SK-N-SH (cell line): ENCODE measurements around the gene PCED1B. TPM values are rescaled to one million over a fixed set of nuclear protein-coding genes. Genes with fewer than 3 reads are reported as not detected.

Experiments
- CTCF ChIA-PET: fragments of 300-600, 350-600 bp; formaldehyde crosslinking; extraction: SDS; loops from one replicate; lab custom pipeline; 2021; lab: Yijun Ruan, JAX
- POLR2A ChIA-PET: fragments of 350-600 bp; sonication (Branson Sonifier 250); formaldehyde crosslinking; extraction: SDS; loops from one replicate; lab custom pipeline; 2020; ENCODE audit warnings: antibody characterized with exemption, inconsistent platforms; lab: Yijun Ruan, JAX
- DNase-seq: peaks from one replicate; pipeline ENCODE4 v3.0.0; 2012
- H2AFZ ChIP-seq: fragments of 200-600 bp; sonication (generic); 2 replicates; pipeline ENCODE4 v1.8.1; 2016; ENCODE audit warnings: antibody characterized with exemption, mild to moderate bottlenecking, low read depth
- H3F3A ChIP-seq: fragments of 200-600 bp; sonication (generic); replicated peaks from 2 replicates; pipeline ENCODE3; 2016; ENCODE audit warnings: antibody characterized with exemption, mild to moderate bottlenecking; ENCODE audit not compliant: insufficient read depth
- H3K27ac ChIP-seq, 2 experiments: fragments of 200-500 bp in 1 of 2; fragments of 200-600 bp in 1 of 2; sonication (Bioruptor generic) in 1 of 2; sonication (generic), shearing (Covaris generic) in 1 of 2; 2 replicates each; pipeline versions ENCODE4 v1.5.1 to v1.6.1; 2014 to 2016; ENCODE audit warnings: low read depth in 2 of 2, inconsistent platforms in 1 of 2, low read length in 1 of 2, mild to moderate bottlenecking in 1 of 2, mixed read lengths in 1 of 2
- H3K27me3 ChIP-seq: fragments of 200-600 bp; sonication (generic), shearing (Covaris generic); 2 replicates; pipeline ENCODE4 v1.6.1; 2016; ENCODE audit warnings: mixed run types; ENCODE audit not compliant: insufficient read depth
- H3K36me3 ChIP-seq, 2 experiments: fragments of 200-500 bp in 1 of 2; fragments of 200-600 bp in 1 of 2; sonication (Bioruptor generic) in 1 of 2; sonication (generic) in 1 of 2; replicated peaks in 1 of 2; 2 replicates each; pipeline versions ENCODE3 to v1.5.1; 2014 to 2016; ENCODE audit warnings: low read length in 1 of 2, mild to moderate bottlenecking in 1 of 2; ENCODE audit not compliant: insufficient read depth in 2 of 2, control insufficient read depth in 1 of 2
- H3K4me1 ChIP-seq, 2 experiments: fragments of 200-500 bp in 1 of 2; fragments of 200-600 bp in 1 of 2; sonication (Bioruptor generic) in 1 of 2; sonication (generic), shearing (Covaris generic) in 1 of 2; 2 replicates each; pipeline versions ENCODE4 v1.5.1 to v1.6.1; 2014 to 2016; ENCODE audit warnings: low read depth in 1 of 2, low read length in 1 of 2, mixed run types in 1 of 2; ENCODE audit not compliant: insufficient read depth in 2 of 2, control insufficient read depth in 1 of 2
- H3K4me2 ChIP-seq: fragments of 200-600 bp; sonication (generic), shearing (Covaris generic); 2 replicates; pipeline ENCODE4 v1.6.1; 2017; ENCODE audit warnings: mixed run types
- H3K4me3 ChIP-seq, 2 experiments: fragments of 200-500 bp in 1 of 2; fragments of 200-600 bp in 1 of 2; sonication (Bioruptor generic) in 1 of 2; sonication (generic), shearing (Covaris generic) in 1 of 2; 2 replicates each; pipeline versions ENCODE4 v1.5.1 to v1.8.1; 2014 to 2016; ENCODE audit warnings: low read depth in 2 of 2, inconsistent platforms in 1 of 2, low read length in 1 of 2, mild to moderate bottlenecking in 1 of 2, mixed read lengths in 1 of 2, moderate library complexity in 1 of 2
- H3K79me2 ChIP-seq: fragments of 200-600 bp; sonication (generic); 2 replicates; pipeline ENCODE4 v1.8.1; 2017; ENCODE audit warnings: mild to moderate bottlenecking; ENCODE audit not compliant: insufficient read depth
- H3K9ac ChIP-seq: fragments of 200-600 bp; sonication (generic); 2 replicates; pipeline ENCODE4 v1.6.1; 2017; ENCODE audit warnings: mixed run types
- H3K9me2 ChIP-seq: fragments of 200-600 bp; sonication (generic); 2 replicates; pipeline ENCODE4 v1.6.1; 2017; ENCODE audit warnings: mixed run types
- H3K9me3 ChIP-seq: fragments of 200-600 bp; sonication (generic); 2 replicates; pipeline ENCODE4 v1.6.1; 2017; ENCODE audit warnings: mixed run types, mild to moderate bottlenecking, moderate library complexity
- H4K20me1 ChIP-seq: fragments of 200-600 bp; sonication (generic); 2 replicates; pipeline ENCODE4 v1.6.1; 2017; ENCODE audit warnings: mild to moderate bottlenecking, mixed run types; ENCODE audit not compliant: insufficient read depth
- CHD2 ChIP-seq: fragments of 150-350 bp; IDR thresholded peaks from 2 replicates; pipeline ENCODE4 v1.6.1; 2018; ENCODE audit warnings: low read length; ENCODE audit not compliant: partially characterized antibody
- EP300 ChIP-seq, 2 experiments: IDR thresholded peaks; 2 replicates each; pipeline versions ENCODE4 v1.4.0 to v1.6.1; 2012; ENCODE audit warnings: borderline replicate concordance in 1 of 2, low read depth in 1 of 2, low read length in 1 of 2
- FOXJ3 ChIP-seq: sonication (generic); formaldehyde crosslinking; IDR thresholded peaks from 2 replicates; pipeline ENCODE4 v1.5.1; 2020; ENCODE audit warnings: mild to moderate bottlenecking, missing genetic modification reagents
- FOXM1 ChIP-seq: IDR thresholded peaks from 2 replicates; pipeline ENCODE4 v1.4.0; 2012; ENCODE audit warnings: low read depth, mild to moderate bottlenecking
- GABPA ChIP-seq: IDR thresholded peaks from 2 replicates; pipeline ENCODE4 v1.4.0; 2012; ENCODE audit warnings: low read depth, mild to moderate bottlenecking
- GATA2 ChIP-seq: sonication (generic); formaldehyde crosslinking; IDR thresholded peaks from 2 replicates; pipeline ENCODE4 v1.5.0; 2020; ENCODE audit warnings: mild to moderate bottlenecking, missing genetic modification reagents
- JUND ChIP-seq: IDR thresholded peaks from 2 replicates; pipeline ENCODE4 v1.4.0; 2012
- MEF2A ChIP-seq: IDR thresholded peaks from 2 replicates; pipeline ENCODE4 v1.4.0; 2012; ENCODE audit warnings: low read depth, borderline replicate concordance
- NFIC ChIP-seq: IDR thresholded peaks from 2 replicates; pipeline ENCODE4 v1.4.0; 2012; ENCODE audit warnings: borderline replicate concordance
- POLR2AphosphoS5 ChIP-seq: IDR thresholded peaks from 2 replicates; pipeline ENCODE4 v1.6.1; 2012; ENCODE audit warnings: low read depth, low read length
- RAD21 ChIP-seq: IDR thresholded peaks from 2 replicates; pipeline ENCODE4 v1.6.1; 2012; ENCODE audit warnings: mild to moderate bottlenecking, low read length
- RCOR1 ChIP-seq: fragments of 150-350 bp; IDR thresholded peaks from 2 replicates; pipeline ENCODE4 v1.6.1; 2017; ENCODE audit warnings: antibody characterized with exemption, low read length
- RXRA ChIP-seq: IDR thresholded peaks from 2 replicates; pipeline ENCODE4 v1.4.0; 2012; ENCODE audit warnings: low read depth, mild to moderate bottlenecking, borderline replicate concordance
- SIN3A ChIP-seq: IDR thresholded peaks from 2 replicates; pipeline ENCODE4 v1.6.1; 2012; ENCODE audit warnings: low read depth, mild to moderate bottlenecking, low read length, moderate library complexity, borderline replicate concordance
- SMC3 ChIP-seq: IDR thresholded peaks from 2 replicates; pipeline ENCODE4 v1.6.1; 2012; ENCODE audit warnings: low read depth, low read length, improper control_type of control experiment
- whole genome bisulfite sequencing: methylation state at CpG from one replicate; pipeline ENCODE4 v1.1.6; 2017; ENCODE audit warnings: low lambda C conversion rate; 5-methylcytosine and 5-hydroxymethylcytosine counted together
- polyA plus RNA-seq, 3 experiments: library from polyadenylated mRNA; depleted of rRNA; stranded (reverse); fragments of >200 nt; gene quantifications; 2 replicates each; pipeline ENCODE4 v1.2.3, GENCODE V29; 2012
- small RNA-seq, 7 experiments: library from RNA; depleted of rRNA; stranded (forward); fragments of <200 nt; gene quantifications; one replicate each; pipeline ENCODE3, GENCODE V24; 2012
- TF ChIP-seq, protein P1 (sequence below): IDR thresholded peaks from 2 replicates; pipeline ENCODE4 v1.4.0; 2012; ENCODE audit warnings: low read depth, borderline replicate concordance
- TF ChIP-seq, protein P2 (sequence below): IDR thresholded peaks from 2 replicates; pipeline ENCODE4; 2012
- TF ChIP-seq, protein P3 (sequence below): IDR thresholded peaks from 2 replicates; pipeline ENCODE4 v1.6.1; 2012; ENCODE audit warnings: mild to moderate bottlenecking, low read depth, low read length, moderate library complexity
- TF ChIP-seq, protein P4 (sequence below): fragments of 150-350 bp; IDR thresholded peaks from 2 replicates; pipeline ENCODE4 v1.6.1; 2017; ENCODE audit warnings: antibody characterized with exemption, low read length, low read depth, borderline replicate concordance

The PCED1B gene
- polyA plus RNA-seq, 1 of the 3 experiments (the other 2 are of a cell fraction), result 0.21 TPM

DNA sequence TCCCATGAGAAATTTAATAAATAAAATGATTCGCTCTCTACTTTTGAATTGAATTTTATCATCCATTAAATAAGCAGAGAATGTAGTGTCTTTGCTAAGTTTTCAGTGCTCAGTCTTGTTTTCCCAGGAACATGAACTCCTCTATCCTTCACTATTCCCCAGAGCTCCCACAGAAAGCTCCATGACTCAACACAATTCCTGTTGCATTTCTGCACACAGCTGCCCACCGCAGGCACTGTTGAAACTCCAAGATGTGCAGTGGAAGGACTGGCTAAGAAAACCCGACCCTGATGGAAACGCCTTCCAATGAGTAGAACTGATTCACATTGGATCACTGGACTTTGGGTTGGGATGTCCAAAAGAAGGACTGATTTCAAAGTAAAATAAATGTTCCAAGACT, 202.8 kb downstream of the PCED1B start:
- Histone ChIP-seq H3K9me2 (no peaks in the 10 kb centered on the region), H3K9me3 (no peaks in the 10 kb centered on the region), H2AFZ (no peak overlapping the region), H3K79me2 (no peaks in the 10 kb centered on the region), H3K4me1 (no peaks in the 10 kb centered on the region), H3K27ac (peak overlapping the region in 1 of 2 experiments; percentile 70; a peak in 2 of 4 replicates), H3K27me3 (peaks cover 6% of the 10 kb centered on the region; the same call in 1 of the 2 replicates), H3K4me2 (0 out of 2 replicates have a peak overlapping the region, but pooled peaks have one; percentile 19), H4K20me1 (no peaks in the 10 kb centered on the region), H3F3A (peaks cover 3% of the 10 kb centered on the region), H3K9ac (no peak overlapping the region; the same call in 1 of the 2 replicates), H3K36me3 (no peaks in the 10 kb centered on the region), H3K4me3 (no peak overlapping the region)
- ChIA-PET CTCF (no interaction called here), POLR2A (no interaction called here)
- TF ChIP-seq FOXJ3 (CRISPR knock-in tag) (no peak), GATA2 (CRISPR knock-in tag) (no peak), SIN3A (no peak), RAD21 (no peak), FOXM1 (no peak), JUND (no peak), GABPA (no peak), SMC3 (no peak), CHD2 (no peak), POLR2AphosphoS5 (no peak), RCOR1 (no peak), NFIC (no peak), RXRA (no peak), MEF2A (no peak), EP300 (IDR thresholded peaks at IDR 0.05; ENCODE audit: borderline replicate concordance in 1 of 2, low read depth in 1 of 2, low read length in 1 of 2) (no peak)
- TF ChIP-seq, protein P1, sequence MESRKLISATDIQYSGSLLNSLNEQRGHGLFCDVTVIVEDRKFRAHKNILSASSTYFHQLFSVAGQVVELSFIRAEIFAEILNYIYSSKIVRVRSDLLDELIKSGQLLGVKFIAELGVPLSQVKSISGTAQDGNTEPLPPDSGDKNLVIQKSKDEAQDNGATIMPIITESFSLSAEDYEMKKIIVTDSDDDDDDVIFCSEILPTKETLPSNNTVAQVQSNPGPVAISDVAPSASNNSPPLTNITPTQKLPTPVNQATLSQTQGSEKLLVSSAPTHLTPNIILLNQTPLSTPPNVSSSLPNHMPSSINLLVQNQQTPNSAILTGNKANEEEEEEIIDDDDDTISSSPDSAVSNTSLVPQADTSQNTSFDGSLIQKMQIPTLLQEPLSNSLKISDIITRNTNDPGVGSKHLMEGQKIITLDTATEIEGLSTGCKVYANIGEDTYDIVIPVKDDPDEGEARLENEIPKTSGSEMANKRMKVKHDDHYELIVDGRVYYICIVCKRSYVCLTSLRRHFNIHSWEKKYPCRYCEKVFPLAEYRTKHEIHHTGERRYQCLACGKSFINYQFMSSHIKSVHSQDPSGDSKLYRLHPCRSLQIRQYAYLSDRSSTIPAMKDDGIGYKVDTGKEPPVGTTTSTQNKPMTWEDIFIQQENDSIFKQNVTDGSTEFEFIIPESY, result no peak
- TF ChIP-seq, protein P2, sequence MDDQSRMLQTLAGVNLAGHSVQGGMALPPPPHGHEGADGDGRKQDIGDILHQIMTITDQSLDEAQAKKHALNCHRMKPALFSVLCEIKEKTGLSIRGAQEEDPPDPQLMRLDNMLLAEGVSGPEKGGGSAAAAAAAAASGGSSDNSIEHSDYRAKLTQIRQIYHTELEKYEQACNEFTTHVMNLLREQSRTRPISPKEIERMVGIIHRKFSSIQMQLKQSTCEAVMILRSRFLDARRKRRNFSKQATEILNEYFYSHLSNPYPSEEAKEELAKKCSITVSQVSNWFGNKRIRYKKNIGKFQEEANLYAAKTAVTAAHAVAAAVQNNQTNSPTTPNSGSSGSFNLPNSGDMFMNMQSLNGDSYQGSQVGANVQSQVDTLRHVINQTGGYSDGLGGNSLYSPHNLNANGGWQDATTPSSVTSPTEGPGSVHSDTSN, result no peak
- TF ChIP-seq, protein P3, sequence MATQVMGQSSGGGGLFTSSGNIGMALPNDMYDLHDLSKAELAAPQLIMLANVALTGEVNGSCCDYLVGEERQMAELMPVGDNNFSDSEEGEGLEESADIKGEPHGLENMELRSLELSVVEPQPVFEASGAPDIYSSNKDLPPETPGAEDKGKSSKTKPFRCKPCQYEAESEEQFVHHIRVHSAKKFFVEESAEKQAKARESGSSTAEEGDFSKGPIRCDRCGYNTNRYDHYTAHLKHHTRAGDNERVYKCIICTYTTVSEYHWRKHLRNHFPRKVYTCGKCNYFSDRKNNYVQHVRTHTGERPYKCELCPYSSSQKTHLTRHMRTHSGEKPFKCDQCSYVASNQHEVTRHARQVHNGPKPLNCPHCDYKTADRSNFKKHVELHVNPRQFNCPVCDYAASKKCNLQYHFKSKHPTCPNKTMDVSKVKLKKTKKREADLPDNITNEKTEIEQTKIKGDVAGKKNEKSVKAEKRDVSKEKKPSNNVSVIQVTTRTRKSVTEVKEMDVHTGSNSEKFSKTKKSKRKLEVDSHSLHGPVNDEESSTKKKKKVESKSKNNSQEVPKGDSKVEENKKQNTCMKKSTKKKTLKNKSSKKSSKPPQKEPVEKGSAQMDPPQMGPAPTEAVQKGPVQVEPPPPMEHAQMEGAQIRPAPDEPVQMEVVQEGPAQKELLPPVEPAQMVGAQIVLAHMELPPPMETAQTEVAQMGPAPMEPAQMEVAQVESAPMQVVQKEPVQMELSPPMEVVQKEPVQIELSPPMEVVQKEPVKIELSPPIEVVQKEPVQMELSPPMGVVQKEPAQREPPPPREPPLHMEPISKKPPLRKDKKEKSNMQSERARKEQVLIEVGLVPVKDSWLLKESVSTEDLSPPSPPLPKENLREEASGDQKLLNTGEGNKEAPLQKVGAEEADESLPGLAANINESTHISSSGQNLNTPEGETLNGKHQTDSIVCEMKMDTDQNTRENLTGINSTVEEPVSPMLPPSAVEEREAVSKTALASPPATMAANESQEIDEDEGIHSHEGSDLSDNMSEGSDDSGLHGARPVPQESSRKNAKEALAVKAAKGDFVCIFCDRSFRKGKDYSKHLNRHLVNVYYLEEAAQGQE, result no peak
- TF ChIP-seq, protein P4, sequence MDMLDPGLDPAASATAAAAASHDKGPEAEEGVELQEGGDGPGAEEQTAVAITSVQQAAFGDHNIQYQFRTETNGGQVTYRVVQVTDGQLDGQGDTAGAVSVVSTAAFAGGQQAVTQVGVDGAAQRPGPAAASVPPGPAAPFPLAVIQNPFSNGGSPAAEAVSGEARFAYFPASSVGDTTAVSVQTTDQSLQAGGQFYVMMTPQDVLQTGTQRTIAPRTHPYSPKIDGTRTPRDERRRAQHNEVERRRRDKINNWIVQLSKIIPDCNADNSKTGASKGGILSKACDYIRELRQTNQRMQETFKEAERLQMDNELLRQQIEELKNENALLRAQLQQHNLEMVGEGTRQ, result no peak
- no peak for DNase-seq
- 13% methylated on average over 4 of the region's 4 CpGs for WGBS

Small RNA genes within 50 kb of the gene (small RNA-seq; reads per million reads assigned to genes)
- 0 reads per million in 7 experiments for gene MIR4698

Other genes with a start within 250 kb of the PCED1B start
- gene AMIGO2, start 338 bp downstream of the PCED1B start, polyA plus RNA-seq (2012; rRNA removed), result 1.2 and 1.3 TPM in 2 replicates